Measurements from ENCODE around the gene PORCN. TPM values are rescaled to one million over a fixed set of nuclear protein-coding genes. Genes with fewer than 3 reads are reported as not detected.

PORCN gene
- total and polyA plus RNA-seq, 2 of the 13 experiments (the other 11 are each of a cell fraction or from before 2014, with no cell fraction given), result 3.9 to 5.8 TPM

DNA sequence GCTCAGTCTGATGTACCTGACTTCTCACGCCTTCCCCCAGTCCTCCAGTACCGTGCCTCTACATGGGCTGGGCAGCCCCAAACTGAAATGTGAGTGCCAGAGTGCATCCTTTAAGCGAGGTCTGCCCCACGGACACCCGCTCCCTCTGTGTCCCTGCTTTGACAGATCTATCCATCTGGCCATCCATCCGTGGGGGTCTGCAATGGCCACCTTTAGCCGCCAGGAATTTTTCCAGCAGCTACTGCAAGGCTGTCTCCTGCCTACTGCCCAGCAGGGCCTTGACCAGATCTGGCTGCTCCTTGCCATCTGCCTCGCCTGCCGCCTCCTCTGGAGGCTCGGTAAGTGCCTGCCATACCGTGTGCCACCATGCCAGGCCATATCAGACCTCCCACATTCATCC lies 827 bp downstream of the PORCN start:
- H3K4me3 ChIP-seq (replicated peaks in 1 of 3; ENCODE audit: insufficient read depth in 1 of 3, low read depth in 2 of 3, low read length in 3 of 3), result peak overlapping the region in 2 of 3 experiments; percentile 73 to 77; a peak in 4 of 6 replicates
- intact Hi-C loops (cut with micrococcal nuclease; ENCODE audit: unreplicated experiment) (loop anchor here (5.0 kb wide), 1 partner anchor 37 kb away; the partner anchor contains the start of gene SLC38A5), in situ Hi-C loops (cut with HindIII; ENCODE audit: extremely low pct_ligation_motif_present, low pct_unique_long_range_greater_than_20kb) (no loop called here)
- WGBS (ENCODE audit: low lambda C conversion rate), result 86% methylated on average over 8 of the region's 11 CpGs
- TF ChIP-seq ZNF253 (CRISPR knock-in tag; IDR thresholded peaks at IDR 0.05; ENCODE audit: borderline replicate concordance) (no peak), ZNF550 (CRISPR knock-in tag; IDR thresholded peaks at IDR 0.05; ENCODE audit: borderline replicate concordance) (no peak), ZFP36L2 (CRISPR knock-in tag; IDR thresholded peaks at IDR 0.05) (no peak), TBX2 (CRISPR knock-in tag; IDR thresholded peaks at IDR 0.05; ENCODE audit: borderline replicate concordance) (no peak), CEBPB (IDR thresholded peaks at IDR 0.05; ENCODE audit: borderline replicate concordance, low read depth, low read length) (no peak), NFYB (CRISPR knock-in tag; IDR thresholded peaks at IDR 0.05) (no peak)
- TF ChIP-seq, protein P1, sequence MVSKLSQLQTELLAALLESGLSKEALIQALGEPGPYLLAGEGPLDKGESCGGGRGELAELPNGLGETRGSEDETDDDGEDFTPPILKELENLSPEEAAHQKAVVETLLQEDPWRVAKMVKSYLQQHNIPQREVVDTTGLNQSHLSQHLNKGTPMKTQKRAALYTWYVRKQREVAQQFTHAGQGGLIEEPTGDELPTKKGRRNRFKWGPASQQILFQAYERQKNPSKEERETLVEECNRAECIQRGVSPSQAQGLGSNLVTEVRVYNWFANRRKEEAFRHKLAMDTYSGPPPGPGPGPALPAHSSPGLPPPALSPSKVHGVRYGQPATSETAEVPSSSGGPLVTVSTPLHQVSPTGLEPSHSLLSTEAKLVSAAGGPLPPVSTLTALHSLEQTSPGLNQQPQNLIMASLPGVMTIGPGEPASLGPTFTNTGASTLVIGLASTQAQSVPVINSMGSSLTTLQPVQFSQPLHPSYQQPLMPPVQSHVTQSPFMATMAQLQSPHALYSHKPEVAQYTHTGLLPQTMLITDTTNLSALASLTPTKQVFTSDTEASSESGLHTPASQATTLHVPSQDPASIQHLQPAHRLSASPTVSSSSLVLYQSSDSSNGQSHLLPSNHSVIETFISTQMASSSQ (IDR thresholded peaks at IDR 0.05; ENCODE audit: low read depth), result no peak
- TF ChIP-seq, protein P1 (CRISPR knock-in tag; IDR thresholded peaks at IDR 0.05; ENCODE audit: borderline replicate concordance), result no peak
- H3K79me2 ChIP-seq (ENCODE audit: insufficient read depth, low read length), result no peaks in the 10 kb centered on the region
- ChIA-PET POLR2A (no interaction called here), CTCF (ENCODE audit: low intra/inter-chr PET ratio, low total read pairs) (no interaction called here)
- peak overlapping the region; percentile 70 for H3K4me2 ChIP-seq (ENCODE audit: low read depth, low read length)
- no peak for FAIRE-seq
- DNase-seq (ENCODE audit: low spot score), result no peak
- H3K9me3 ChIP-seq (ENCODE audit: low read length), result no peaks in the 10 kb centered on the region
- no peaks in the 10 kb centered on the region for H3K36me3 ChIP-seq (replicated peaks in 1 of 2; ENCODE audit: control insufficient read depth in 1 of 2, insufficient read depth in 2 of 2, low read length in 2 of 2)
- no peak overlapping the region for H3K27ac ChIP-seq (ENCODE audit: extremely low read length, insufficient read depth, low read length)
- H3K4me1 ChIP-seq (ENCODE audit: insufficient read depth, low read length), result peaks cover 10% of the 10 kb centered on the region
- H3K27me3 ChIP-seq (ENCODE audit: control insufficient read depth in 1 of 2, insufficient read depth in 2 of 2, low read length in 2 of 2), result no peaks in the 10 kb centered on the region
- BruUV-seq (replicated peaks), result no TSS peak
- 0 out of 2 replicates have a peak overlapping the region, but pooled peaks have one; percentile 56 for H3K9ac ChIP-seq (ENCODE audit: insufficient read depth, low read depth, low read length)
- ATAC-seq, result no peak
- H2AFZ ChIP-seq (ENCODE audit: low read length), result no peak overlapping the region
- H4K20me1 ChIP-seq (ENCODE audit: insufficient read depth, low read length), result no peaks in the 10 kb centered on the region

Data from HepG2 (cell line).